Measurements from ENCODE around the gene SDHD. TPM values are rescaled to one million over a fixed set of nuclear protein-coding genes. Genes with fewer than 3 reads are reported as not detected.

Gene SDHD
- total RNA-seq, 1 experiment from 2014 or later = 225 TPM

- DNase-seq (ENCODE audit: low read depth) = no peak
Measured at GRCh38 chr11:112103446-112103845, 16.8 kb downstream of the SDHD start.

- peak; percentile 47 for DNase-seq (ENCODE audit: low read depth)
Measured at GRCh38 chr11:112106070-112106469, 19.4 kb downstream of the SDHD start.

GRCh38 chr11:112113539-112114457 is 27.1 kb downstream of the SDHD start:
- DNase-seq (ENCODE audit: low read depth) = peak; percentile 66

GRCh38 chr11:112114460-112114859 is 27.8 kb downstream of the SDHD start:
- DNase-seq (ENCODE audit: low read depth) = no peak

- no peak for DNase-seq (ENCODE audit: low read depth)
Measured at GRCh38 chr11:112115386-112115785, 28.7 kb downstream of the SDHD start.

GRCh38 chr11:112118176-112118575 is 31.5 kb downstream of the SDHD start:
- no peak for DNase-seq (ENCODE audit: low read depth)

GRCh38 chr11:112121981-112122615 is 35.4 kb downstream of the SDHD start:
- no peak for DNase-seq (ENCODE audit: low read depth)

- DNase-seq (ENCODE audit: low read depth) = no peak
Measured at GRCh38 chr11:112123129-112123528, 36.5 kb downstream of the SDHD start.

GRCh38 chr11:112127056-112127455 is 40.4 kb downstream of the SDHD start:
- DNase-seq (ENCODE audit: low read depth) = no peak

GRCh38 chr11:112128483-112129121 is 41.9 kb downstream of the SDHD start:
- peak; percentile 94 for DNase-seq (ENCODE audit: low read depth)

GRCh38 chr11:112129656-112130055 is 43.0 kb downstream of the SDHD start:
- DNase-seq (ENCODE audit: low read depth) = no peak

GRCh38 chr11:112132737-112133136 is 46.1 kb downstream of the SDHD start:
- peak; percentile 52 for DNase-seq (ENCODE audit: low read depth)

GRCh38 chr11:112134473-112134872 is 47.8 kb downstream of the SDHD start:
- no peak for DNase-seq (ENCODE audit: low read depth)

- no peak for DNase-seq (ENCODE audit: low read depth)
Measured at GRCh38 chr11:112143597-112143996, 56.9 kb downstream of the SDHD start.

Other genes starting within 250 kb of the SDHD start
- 39.7 and 40.3 TPM in 2 replicates for gene ALG9, start 215.3 kb upstream of the SDHD start, total RNA-seq (2014; rRNA removed; shearing (Covaris generic))
- gene FDXACB1, start 207.7 kb upstream of the SDHD start, total RNA-seq (2014; rRNA removed; shearing (Covaris generic)) = 4.9 and 7.9 TPM in 2 replicates
- gene CFAP68, start 207.3 kb upstream of the SDHD start, total RNA-seq (2014; rRNA removed; shearing (Covaris generic)) = 26.7 and 28.3 TPM in 2 replicates
- gene CRYAB, start 175.1 kb upstream of the SDHD start, total RNA-seq (2014; rRNA removed; shearing (Covaris generic)) = 1.7 TPM in 1 of 2 replicates, not detected in the other
- not detected in 2 replicates for gene HSPB2, start 174.1 kb upstream of the SDHD start, total RNA-seq (2014; rRNA removed; shearing (Covaris generic))
- gene C11orf52, start 168.0 kb upstream of the SDHD start, total RNA-seq (2014; rRNA removed; shearing (Covaris generic)) = not detected in 2 replicates
- gene DIXDC1, start 149.5 kb upstream of the SDHD start, total RNA-seq (2014; rRNA removed; shearing (Covaris generic)) = 13.7 and 19.0 TPM in 2 replicates
- gene DLAT, start 61.5 kb upstream of the SDHD start, total RNA-seq (2014; rRNA removed; shearing (Covaris generic)) = 32.0 and 45.7 TPM in 2 replicates
- 1.4 and 1.9 TPM in 2 replicates for gene PIH1D2, start 12.9 kb upstream of the SDHD start, total RNA-seq (2014; rRNA removed; shearing (Covaris generic))
- gene NKAPD1, start 12.6 kb upstream of the SDHD start, total RNA-seq (2014; rRNA removed; shearing (Covaris generic)) = 26.1 and 29.8 TPM in 2 replicates
- 77.2 and 89.5 TPM in 2 replicates for gene TIMM8B, start 117 bp upstream of the SDHD start, total RNA-seq (2014; rRNA removed; shearing (Covaris generic))
- 0.64 and 1.3 TPM in 2 replicates for gene IL18, start 77.2 kb downstream of the SDHD start, total RNA-seq (2014; rRNA removed; shearing (Covaris generic))
- gene TEX12, start 80.5 kb downstream of the SDHD start, total RNA-seq (2014; rRNA removed; shearing (Covaris generic)) = 0.22 TPM in 1 of 2 replicates, not detected in the other
- 1.0 TPM in 1 of 2 replicates, not detected in the other for gene BCO2, start 88.6 kb downstream of the SDHD start, total RNA-seq (2014; rRNA removed; shearing (Covaris generic))
- 60.6 and 86.9 TPM in 2 replicates for gene PTS, start 139.6 kb downstream of the SDHD start, total RNA-seq (2014; rRNA removed; shearing (Covaris generic))
- gene PLET1, start 174.0 kb downstream of the SDHD start, total RNA-seq (2014; rRNA removed; shearing (Covaris generic)) = not detected in 2 replicates

Data from M059J (cell line).